Adrenal gland (tissue), 12 donors: ENCODE data around the gene ADGRA3. TPM values are rescaled to one million over a fixed set of nuclear protein-coding genes. Genes with fewer than 3 reads are reported as not detected.

Source experiments
- DNase-seq, 7 donors: peaks; one replicate each; pipeline ENCODE4 v3.0.0-alpha.2; 2019 to 2020
- H3K27ac ChIP-seq, 5 donors: fragments of 200-600 bp; sonication (generic) in 4 of 5; 1 replicate in 3 of 5; 2 replicates in 2 of 5; pipeline versions ENCODE4 v1.5.1 to v1.8.0; 2016 to 2020; ENCODE audit warnings: mild to moderate bottlenecking in 1 of 5
- H3K27me3 ChIP-seq: fragments of 200-600 bp; 2 replicates; pipeline ENCODE4 v1.8.0; 2021
- H3K36me3 ChIP-seq, 2 donors: fragments of 200-600 bp; replicated peaks in 1 of 2; 1 replicate in 1 of 2; 2 replicates in 1 of 2; pipeline versions ENCODE4 v1.5.1 to v1.8.0; 2018 to 2022
- H3K4me1 ChIP-seq, 2 donors: fragments of 200-600 bp; replicated peaks in 1 of 2; 1 replicate in 1 of 2; 2 replicates in 1 of 2; pipeline versions ENCODE4 v1.5.1 to v1.8.0; 2018 to 2021
- H3K4me3 ChIP-seq, 4 donors: fragments of 200-600 bp; sonication (generic) in 3 of 4; one replicate each; pipeline ENCODE4 v1.5.1; 2016 to 2018
- H3K9me3 ChIP-seq, 3 donors: fragments of 200-600 bp; sonication (generic) in 1 of 3; replicated peaks in 1 of 3; 1 replicate in 2 of 3; 2 replicates in 1 of 3; pipeline versions ENCODE4 v1.5.1 to v1.8.0; 2016 to 2021
- CTCF ChIP-seq, 6 experiments: fragments of 450-650 bp in 4 of 6; fragments of 200-600 bp in 2 of 6; sonication (generic) in 1 of 6; IDR thresholded peaks; 1 replicate in 5 of 6; 2 replicates in 1 of 6; pipeline versions ENCODE4 v1.5.1 to v1.8.0; 2016 to 2021; ENCODE audit warnings: antibody characterized with exemption in 6 of 6, mild to moderate bottlenecking in 2 of 6, moderate library complexity in 1 of 6
- POLR2A ChIP-seq, 2 donors: fragments of 450-650 bp; IDR thresholded peaks; one replicate each; pipeline ENCODE4 v1.6.1; 2017; ENCODE audit warnings: antibody characterized with exemption in 2 of 2, mild to moderate bottlenecking in 2 of 2, moderate library complexity in 1 of 2
- WGBS, 4 donors: extraction: QIAGEN DNeasy Blood & Tissue Kit in 2 of 4; methylation state at CpG; one replicate each; pipeline versions ENCODE4 v1.1.5 to v1.1.7; 2013 to 2017; 5-methylcytosine and 5-hydroxymethylcytosine counted together
- intact Hi-C, 2 donors: fragments of 100-400 bp; cut with DNase I; formaldehyde crosslinking; loops; one replicate each; pipeline versions ENCODE4 v1.14.1 to v1.15.0; 2022 to 2023
- polyA plus RNA-seq, 3 donors: library from polyadenylated mRNA; stranded (reverse); fragments of 200-250 nt in 2 of 3; fragments of 350-450 nt in 1 of 3; fragmentation: Illumina TruSeq in 1 of 3; extraction: RNeasy Lipid Tissue Mini Kit (QIAGEN cat#74804) in 1 of 3; gene quantifications; one replicate each; pipeline ENCODE4 v1.2.3, GENCODE V29; 2013 to 2014
- total RNA-seq, 9 donors: library from RNA; depleted of rRNA in 4 of 9; stranded (reverse); fragments of >200 nt in 4 of 9; fragments of 120-200 nt in 1 of 9; fragmentation: NEBNext Ultra II Directional in 1 of 9; extraction: Animal tissue kit (Norgen Biotek cat#: 25700) in 1 of 9; gene quantifications; one replicate each; pipeline versions ENCODE4 v1.1.0 to v1.2.4, GENCODE V29; 2013 to 2023
- donor health status: healthy with polysubstance abuse.
- donor health status: Bipolar disorder and iron deficiency.
- donor health status: DM: yes; HTN: yes; CAD: no.
- donor health status: DM: no; HTN: no; CAD: no.
- donor health status: DM: no; HTN: no; CAD: no.
- donor health status: DM: yes; HTN: yes; CAD: no.

The ADGRA3 gene
- total and polyA plus RNA-seq, 12 donors, result 9.8 to 36.9 (median 24.0) TPM

GRCh38 chr4:22493523-22493922, 22.3 kb downstream of the ADGRA3 start:
- intact Hi-C loops, result no loop called here
- TF ChIP-seq CTCF (IDR thresholded peaks at IDR 0.05), result no peak
- no peak for TF ChIP-seq POLR2A (IDR thresholded peaks at IDR 0.05)
- WGBS, 4 donors, result 96 to 98% (median 96%) methylated on average over 5 of the region's 5 CpGs
- no peak for DNase-seq
- Histone ChIP-seq H3K36me3 (no peaks in the 10 kb centered on the region), H3K9me3 (no peaks in the 10 kb centered on the region), H3K4me1 (peaks cover 0 to 9% of the 10 kb centered on the region in 2 donors), H3K27me3 (no peaks in the 10 kb centered on the region), H3K4me3 (no peak overlapping the region), H3K27ac (no peak overlapping the region)

DNA sequence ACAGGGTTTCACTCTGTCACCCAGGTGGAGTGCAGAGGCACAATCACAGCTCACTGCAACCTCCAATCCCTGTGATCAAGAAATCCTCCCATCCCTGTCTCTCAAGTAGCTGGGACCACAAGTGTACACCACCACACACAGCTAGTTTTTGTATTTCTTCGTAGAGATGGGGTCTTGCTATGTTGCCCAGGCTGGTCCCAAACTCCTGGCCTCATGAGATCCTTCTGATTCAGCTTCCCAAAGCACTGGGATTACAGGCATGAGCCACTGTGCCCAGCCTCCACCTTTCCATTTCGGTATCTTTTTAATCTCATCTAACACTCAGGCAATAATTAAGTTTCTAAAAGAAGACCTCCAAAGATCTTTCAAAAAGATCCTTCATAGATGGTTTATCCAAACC, 22.9 kb downstream of the ADGRA3 start:
- Histone ChIP-seq H3K4me1 (peaks cover 0 to 9% of the 10 kb centered on the region in 2 donors), H3K27ac (no peak overlapping the region), H3K27me3 (no peaks in the 10 kb centered on the region), H3K4me3 (no peak overlapping the region), H3K9me3 (no peaks in the 10 kb centered on the region), H3K36me3 (no peaks in the 10 kb centered on the region)
- no peak for DNase-seq
- intact Hi-C loops, result no loop called here
- TF ChIP-seq CTCF (IDR thresholded peaks at IDR 0.05), result no peak
- TF ChIP-seq POLR2A (IDR thresholded peaks at IDR 0.05), result no peak
- 96 to 97% (median 97%) methylated on average over 2 of the region's 2 CpGs for WGBS, 4 donors

- H3K36me3 ChIP-seq, result no peaks in the 10 kb centered on the region
- no peak for DNase-seq
- no peak for TF ChIP-seq CTCF (IDR thresholded peaks at IDR 0.05)
- no peak for TF ChIP-seq POLR2A (IDR thresholded peaks at IDR 0.05)
- no peak overlapping the region for H3K27ac ChIP-seq
- intact Hi-C loops, result no loop called here
- no peaks in the 10 kb centered on the region for H3K9me3 ChIP-seq
- H3K4me1 ChIP-seq, result peaks cover 0 to 9% of the 10 kb centered on the region in 2 donors
- no peaks in the 10 kb centered on the region for H3K27me3 ChIP-seq
- 86 to 98% (median 90%) methylated on average over 6 of the region's 6 CpGs for WGBS, 4 donors
- H3K4me3 ChIP-seq, result no peak overlapping the region
Measured at GRCh38 chr4:22491939-22492338, 23.9 kb downstream of the ADGRA3 start.

GRCh38 chr4:22490718-22491315, 25.0 kb downstream of the ADGRA3 start:
- Histone ChIP-seq H3K27ac (no peak overlapping the region), H3K9me3 (no peaks in the 10 kb centered on the region), H3K36me3 (no peaks in the 10 kb centered on the region), H3K27me3 (no peaks in the 10 kb centered on the region), H3K4me1 (peaks cover 0 to 9% of the 10 kb centered on the region in 2 donors), H3K4me3 (no peak overlapping the region)
- intact Hi-C loops, result no loop called here
- no peak for DNase-seq
- WGBS, 4 donors, result 86 to 87% (median 86%) methylated on average over 5 of the region's 5 CpGs
- no peak for TF ChIP-seq POLR2A (IDR thresholded peaks at IDR 0.05)
- TF ChIP-seq CTCF (IDR thresholded peaks at IDR 0.05), result no peak
